GM12864 (cell line): ENCODE data around the gene ERC2.

Experiments
- DNase-seq: peaks from one replicate; pipeline ENCODE4 v3.0.0-alpha.2; 2011; ENCODE audit warnings: low read depth
- H3K4me3 ChIP-seq: 2 replicates; pipeline ENCODE4 v1.5.1; 2011; ENCODE audit warnings: mild to moderate bottlenecking, low read depth, low read length, control low read depth
- CTCF ChIP-seq: IDR thresholded peaks from 2 replicates; pipeline ENCODE4 v1.5.1; 2011; ENCODE audit warnings: low read depth, mild to moderate bottlenecking, moderate library complexity, low read length, control low read depth, inconsistent platforms; ENCODE audit errors: missing control alignments

ERC2 gene

GRCh38 chr3:55490276-55490913 is 977.9 kb downstream of the ERC2 start:
- DNase-seq: no peak
- no peak overlapping the region for H3K4me3 ChIP-seq
- TF ChIP-seq CTCF: no peak

- no peak overlapping the region for H3K4me3 ChIP-seq
- DNase-seq: no peak
- no peak for TF ChIP-seq CTCF
Observed at GRCh38 chr3:55489798-55490132, 978.5 kb downstream of the ERC2 start.

- TF ChIP-seq CTCF: no peak
- peak; percentile 41 for DNase-seq
- H3K4me3 ChIP-seq: peak overlapping the region; percentile 76
Observed at GRCh38 chr3:55488398-55489055, 979.7 kb downstream of the ERC2 start.

GRCh38 chr3:55487381-55488241 is 980.7 kb downstream of the ERC2 start:
- no peak for TF ChIP-seq CTCF
- DNase-seq: no peak
- peak overlapping the region; percentile 76 for H3K4me3 ChIP-seq

- peak within 1 kb of the TSS; percentile 76 for H3K4me3 ChIP-seq
- no peak for TF ChIP-seq CTCF
- no peak for DNase-seq
Observed at GRCh38 chr3:55486857-55487380, 981.3 kb downstream of the ERC2 start, which contains the start of gene WNT5A. Gene WNT5A (minus strand): TSS chr3:55487306. CDS start chr3:55486985, 321 bp downstream.

- DNase-seq: no peak
- H3K4me3 ChIP-seq: peak overlapping the region; percentile 76
- TF ChIP-seq CTCF: no peak
Observed at GRCh38 chr3:55486101-55486856, 982.0 kb downstream of the ERC2 start.
